Measurements from ENCODE around the gene IFITM2. TPM values are rescaled to one million over a fixed set of nuclear protein-coding genes. Genes with fewer than 3 reads are reported as not detected.

IFITM2 gene
- total and polyA plus RNA-seq, 2 of the 13 experiments (the other 11 are each of a cell fraction or from before 2014, with no cell fraction given): 13.8 to 267 TPM

DNA sequence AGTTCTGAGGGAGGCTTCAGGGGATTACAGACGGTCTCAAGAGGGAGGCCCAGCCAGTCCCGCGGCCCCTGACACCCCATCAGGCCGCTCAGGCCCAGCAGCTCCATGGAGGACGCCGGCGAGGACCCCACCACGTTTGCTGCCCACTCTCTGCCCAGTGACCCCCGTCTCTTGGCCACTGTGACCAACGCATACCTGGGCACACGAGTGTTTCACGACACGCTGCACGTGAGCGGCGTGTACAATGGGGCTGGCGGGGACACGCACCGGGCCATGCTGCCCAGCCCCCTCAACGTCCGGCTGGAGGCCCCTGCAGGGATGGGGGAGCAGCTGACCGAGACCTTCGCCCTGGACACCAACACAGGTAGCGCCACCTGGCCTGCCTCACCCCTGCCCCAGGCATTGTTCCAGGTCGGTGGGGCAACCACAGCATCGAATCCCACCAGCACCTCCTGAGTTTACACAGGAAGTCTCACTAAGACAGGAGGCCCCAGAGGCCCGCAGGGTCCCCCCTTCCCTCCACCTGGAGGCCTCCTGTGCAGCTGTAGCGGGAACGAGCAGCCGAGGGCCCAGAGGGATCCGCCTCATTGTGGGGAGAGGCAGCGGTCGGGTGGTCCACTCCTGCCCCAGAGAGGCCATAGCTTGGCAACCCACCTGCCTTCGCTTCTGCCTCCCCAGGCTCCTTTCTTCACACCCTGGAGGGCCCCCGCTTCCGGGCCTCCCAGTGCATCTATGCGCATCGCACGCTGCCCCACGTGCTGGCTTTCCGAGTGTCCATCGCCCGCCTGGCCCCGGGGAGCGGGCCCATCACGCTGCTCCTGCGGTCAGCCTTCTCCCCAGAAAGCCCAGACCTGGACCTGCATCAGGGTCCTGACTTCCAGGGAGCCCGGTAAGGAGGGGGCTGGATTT lies 17.6 kb upstream of the IFITM2 start:
- H2AFZ ChIP-seq (ENCODE audit: low read length): no peak overlapping the region
- no peaks in the 10 kb centered on the region for H3K9me3 ChIP-seq (ENCODE audit: low read length)
- no peaks in the 10 kb centered on the region for H3K79me2 ChIP-seq (ENCODE audit: insufficient read depth, low read length)
- TF ChIP-seq ZSCAN25 (CRISPR knock-in tag; IDR thresholded peaks at IDR 0.05) (peak; percentile 98), ZBTB38 (CRISPR knock-in tag; IDR thresholded peaks at IDR 0.05) (peak; percentile 95), SOX6 (IDR thresholded peaks at IDR 0.05) (no peak), SOX6 (CRISPR knock-in tag; IDR thresholded peaks at IDR 0.05) (0 out of 2 replicates have a peak, but pooled peaks have one; percentile 28), DNMT1 (CRISPR knock-in tag; IDR thresholded peaks at IDR 0.05) (0 out of 2 replicates have a peak, but pooled peaks have one; percentile 63), ZNF17 (CRISPR knock-in tag; IDR thresholded peaks at IDR 0.05) (no peak), RARA (CRISPR knock-in tag; IDR thresholded peaks at IDR 0.05) (no peak), ZFY (CRISPR knock-in tag; IDR thresholded peaks at IDR 0.05) (0 out of 2 replicates have a peak, but pooled peaks have one; percentile 18)
- TF ChIP-seq, protein P1, sequence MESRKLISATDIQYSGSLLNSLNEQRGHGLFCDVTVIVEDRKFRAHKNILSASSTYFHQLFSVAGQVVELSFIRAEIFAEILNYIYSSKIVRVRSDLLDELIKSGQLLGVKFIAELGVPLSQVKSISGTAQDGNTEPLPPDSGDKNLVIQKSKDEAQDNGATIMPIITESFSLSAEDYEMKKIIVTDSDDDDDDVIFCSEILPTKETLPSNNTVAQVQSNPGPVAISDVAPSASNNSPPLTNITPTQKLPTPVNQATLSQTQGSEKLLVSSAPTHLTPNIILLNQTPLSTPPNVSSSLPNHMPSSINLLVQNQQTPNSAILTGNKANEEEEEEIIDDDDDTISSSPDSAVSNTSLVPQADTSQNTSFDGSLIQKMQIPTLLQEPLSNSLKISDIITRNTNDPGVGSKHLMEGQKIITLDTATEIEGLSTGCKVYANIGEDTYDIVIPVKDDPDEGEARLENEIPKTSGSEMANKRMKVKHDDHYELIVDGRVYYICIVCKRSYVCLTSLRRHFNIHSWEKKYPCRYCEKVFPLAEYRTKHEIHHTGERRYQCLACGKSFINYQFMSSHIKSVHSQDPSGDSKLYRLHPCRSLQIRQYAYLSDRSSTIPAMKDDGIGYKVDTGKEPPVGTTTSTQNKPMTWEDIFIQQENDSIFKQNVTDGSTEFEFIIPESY (CRISPR knock-in tag; IDR thresholded peaks at IDR 0.05): peak; percentile 88
- TF ChIP-seq, protein P2, sequence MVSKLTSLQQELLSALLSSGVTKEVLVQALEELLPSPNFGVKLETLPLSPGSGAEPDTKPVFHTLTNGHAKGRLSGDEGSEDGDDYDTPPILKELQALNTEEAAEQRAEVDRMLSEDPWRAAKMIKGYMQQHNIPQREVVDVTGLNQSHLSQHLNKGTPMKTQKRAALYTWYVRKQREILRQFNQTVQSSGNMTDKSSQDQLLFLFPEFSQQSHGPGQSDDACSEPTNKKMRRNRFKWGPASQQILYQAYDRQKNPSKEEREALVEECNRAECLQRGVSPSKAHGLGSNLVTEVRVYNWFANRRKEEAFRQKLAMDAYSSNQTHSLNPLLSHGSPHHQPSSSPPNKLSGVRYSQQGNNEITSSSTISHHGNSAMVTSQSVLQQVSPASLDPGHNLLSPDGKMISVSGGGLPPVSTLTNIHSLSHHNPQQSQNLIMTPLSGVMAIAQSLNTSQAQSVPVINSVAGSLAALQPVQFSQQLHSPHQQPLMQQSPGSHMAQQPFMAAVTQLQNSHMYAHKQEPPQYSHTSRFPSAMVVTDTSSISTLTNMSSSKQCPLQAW (CRISPR knock-in tag; IDR thresholded peaks at IDR 0.05): no peak
- TF ChIP-seq, protein P3, sequence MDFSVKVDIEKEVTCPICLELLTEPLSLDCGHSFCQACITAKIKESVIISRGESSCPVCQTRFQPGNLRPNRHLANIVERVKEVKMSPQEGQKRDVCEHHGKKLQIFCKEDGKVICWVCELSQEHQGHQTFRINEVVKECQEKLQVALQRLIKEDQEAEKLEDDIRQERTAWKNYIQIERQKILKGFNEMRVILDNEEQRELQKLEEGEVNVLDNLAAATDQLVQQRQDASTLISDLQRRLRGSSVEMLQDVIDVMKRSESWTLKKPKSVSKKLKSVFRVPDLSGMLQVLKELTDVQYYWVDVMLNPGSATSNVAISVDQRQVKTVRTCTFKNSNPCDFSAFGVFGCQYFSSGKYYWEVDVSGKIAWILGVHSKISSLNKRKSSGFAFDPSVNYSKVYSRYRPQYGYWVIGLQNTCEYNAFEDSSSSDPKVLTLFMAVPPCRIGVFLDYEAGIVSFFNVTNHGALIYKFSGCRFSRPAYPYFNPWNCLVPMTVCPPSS (IDR thresholded peaks at IDR 0.05): no peak
- TF ChIP-seq, protein P4, sequence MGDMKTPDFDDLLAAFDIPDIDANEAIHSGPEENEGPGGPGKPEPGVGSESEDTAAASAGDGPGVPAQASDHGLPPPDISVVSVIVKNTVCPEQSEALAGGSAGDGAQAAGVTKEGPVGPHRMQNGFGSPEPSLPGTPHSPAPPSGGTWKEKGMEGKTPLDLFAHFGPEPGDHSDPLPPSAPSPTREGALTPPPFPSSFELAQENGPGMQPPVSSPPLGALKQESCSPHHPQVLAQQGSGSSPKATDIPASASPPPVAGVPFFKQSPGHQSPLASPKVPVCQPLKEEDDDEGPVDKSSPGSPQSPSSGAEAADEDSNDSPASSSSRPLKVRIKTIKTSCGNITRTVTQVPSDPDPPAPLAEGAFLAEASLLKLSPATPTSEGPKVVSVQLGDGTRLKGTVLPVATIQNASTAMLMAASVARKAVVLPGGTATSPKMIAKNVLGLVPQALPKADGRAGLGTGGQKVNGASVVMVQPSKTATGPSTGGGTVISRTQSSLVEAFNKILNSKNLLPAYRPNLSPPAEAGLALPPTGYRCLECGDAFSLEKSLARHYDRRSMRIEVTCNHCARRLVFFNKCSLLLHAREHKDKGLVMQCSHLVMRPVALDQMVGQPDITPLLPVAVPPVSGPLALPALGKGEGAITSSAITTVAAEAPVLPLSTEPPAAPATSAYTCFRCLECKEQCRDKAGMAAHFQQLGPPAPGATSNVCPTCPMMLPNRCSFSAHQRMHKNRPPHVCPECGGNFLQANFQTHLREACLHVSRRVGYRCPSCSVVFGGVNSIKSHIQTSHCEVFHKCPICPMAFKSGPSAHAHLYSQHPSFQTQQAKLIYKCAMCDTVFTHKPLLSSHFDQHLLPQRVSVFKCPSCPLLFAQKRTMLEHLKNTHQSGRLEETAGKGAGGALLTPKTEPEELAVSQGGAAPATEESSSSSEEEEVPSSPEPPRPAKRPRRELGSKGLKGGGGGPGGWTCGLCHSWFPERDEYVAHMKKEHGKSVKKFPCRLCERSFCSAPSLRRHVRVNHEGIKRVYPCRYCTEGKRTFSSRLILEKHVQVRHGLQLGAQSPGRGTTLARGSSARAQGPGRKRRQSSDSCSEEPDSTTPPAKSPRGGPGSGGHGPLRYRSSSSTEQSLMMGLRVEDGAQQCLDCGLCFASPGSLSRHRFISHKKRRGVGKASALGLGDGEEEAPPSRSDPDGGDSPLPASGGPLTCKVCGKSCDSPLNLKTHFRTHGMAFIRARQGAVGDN (CRISPR knock-in tag; IDR thresholded peaks at IDR 0.05): peak; percentile 42; the same call in 1 of the 2 replicates
- 95% methylated on average over 23 of the region's 48 CpGs for WGBS (ENCODE audit: low lambda C conversion rate)
- in situ Hi-C loops (cut with HindIII; ENCODE audit: extremely low pct_ligation_motif_present, low pct_unique_long_range_greater_than_20kb) (no loop called here), intact Hi-C loops (cut with micrococcal nuclease; ENCODE audit: unreplicated experiment) (no loop called here)
- H3K36me3 ChIP-seq (replicated peaks in 1 of 2; ENCODE audit: control insufficient read depth in 1 of 2, insufficient read depth in 2 of 2, low read length in 2 of 2): 0 out of 5 replicates have a peak, but pooled peaks cover 0 to 2% of the 10 kb centered on the region in 2 experiments
- no peak overlapping the region for H3K27ac ChIP-seq (ENCODE audit: extremely low read length, insufficient read depth, low read length)
- ChIA-PET CTCF (ENCODE audit: low intra/inter-chr PET ratio, low total read pairs) (no interaction called here), POLR2A (no interaction called here)
- no peak for DNase-seq (ENCODE audit: low spot score)
- H3K4me2 ChIP-seq (ENCODE audit: low read depth, low read length): peak overlapping the region; percentile 72
- FAIRE-seq: no peak
- H3K9ac ChIP-seq (ENCODE audit: insufficient read depth, low read depth, low read length): peak overlapping the region; percentile 55; the same call in 1 of the 2 replicates
- no peak for ATAC-seq
- peak overlapping the region in 2 of 3 experiments; percentile 2 to 57; a peak in 3 of 6 replicates for H3K4me3 ChIP-seq (replicated peaks in 1 of 3; ENCODE audit: insufficient read depth in 1 of 3, low read depth in 2 of 3, low read length in 3 of 3)
- H3K27me3 ChIP-seq (ENCODE audit: control insufficient read depth in 1 of 2, insufficient read depth in 2 of 2, low read length in 2 of 2): peaks cover 5 to 33% of the 10 kb centered on the region in 2 experiments; a peak in 4 of 5 replicates
- H3K4me1 ChIP-seq (ENCODE audit: insufficient read depth, low read length): peaks cover 27% of the 10 kb centered on the region
- TSS peak; percentile 62 for BruUV-seq (replicated peaks)
- H4K20me1 ChIP-seq (ENCODE audit: insufficient read depth, low read length): no peaks in the 10 kb centered on the region

Measured in HepG2 (cell line).